Measurements from ENCODE around the gene CIRBP.

Gene CIRBP

DNA sequence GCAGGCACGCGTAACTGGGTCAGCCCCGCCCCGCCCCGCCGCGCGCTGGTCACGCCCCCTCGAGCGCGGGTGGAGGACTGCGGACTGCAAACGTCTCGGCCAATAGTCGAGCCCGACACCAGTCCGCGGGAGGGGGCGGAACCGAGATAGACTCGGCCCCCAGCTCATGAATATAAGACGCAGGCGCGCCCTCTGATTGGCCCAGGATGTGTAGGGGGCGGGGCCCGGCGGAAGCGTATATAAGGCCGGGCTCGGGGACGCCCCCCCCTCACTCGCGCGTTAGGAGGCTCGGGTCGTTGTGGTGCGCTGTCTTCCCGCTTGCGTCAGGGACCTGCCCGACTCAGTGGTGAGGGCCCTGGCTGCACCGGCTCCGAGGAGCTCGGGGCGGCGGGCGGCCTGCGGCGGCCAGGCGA is at the start of gene CIRBP:
Gene CIRBP (plus strand): TSS at position 268 of the 413 bp plus-strand sequence. CDS start 1,602 bp downstream, outside the sequence.
- peak; percentile 98 for DNase-seq

- DNase-seq, result no peak
Measured at GRCh38 chr19:1219786-1220476, 49.2 kb upstream of the CIRBP start.

DNA sequence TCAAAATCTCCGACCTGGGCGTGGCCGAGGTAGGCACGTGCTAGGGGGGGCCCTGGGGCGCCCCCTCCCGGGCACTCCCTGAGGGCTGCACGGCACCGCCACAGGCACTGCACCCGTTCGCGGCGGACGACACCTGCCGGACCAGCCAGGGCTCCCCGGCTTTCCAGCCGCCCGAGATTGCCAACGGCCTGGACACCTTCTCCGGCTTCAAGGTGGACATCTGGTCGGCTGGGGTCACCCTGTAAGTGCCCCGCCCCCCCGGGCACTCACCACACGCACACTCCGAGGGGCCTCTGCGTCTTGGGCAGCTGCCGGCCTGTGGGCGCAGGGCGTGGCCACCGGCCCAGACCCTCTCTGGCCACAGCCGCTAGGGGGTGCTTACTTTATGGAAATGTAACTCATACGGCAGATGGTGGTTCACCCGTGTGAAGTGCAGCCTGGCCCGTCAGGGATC is 48.6 kb upstream of the CIRBP start:
- no peak for DNase-seq

DNA sequence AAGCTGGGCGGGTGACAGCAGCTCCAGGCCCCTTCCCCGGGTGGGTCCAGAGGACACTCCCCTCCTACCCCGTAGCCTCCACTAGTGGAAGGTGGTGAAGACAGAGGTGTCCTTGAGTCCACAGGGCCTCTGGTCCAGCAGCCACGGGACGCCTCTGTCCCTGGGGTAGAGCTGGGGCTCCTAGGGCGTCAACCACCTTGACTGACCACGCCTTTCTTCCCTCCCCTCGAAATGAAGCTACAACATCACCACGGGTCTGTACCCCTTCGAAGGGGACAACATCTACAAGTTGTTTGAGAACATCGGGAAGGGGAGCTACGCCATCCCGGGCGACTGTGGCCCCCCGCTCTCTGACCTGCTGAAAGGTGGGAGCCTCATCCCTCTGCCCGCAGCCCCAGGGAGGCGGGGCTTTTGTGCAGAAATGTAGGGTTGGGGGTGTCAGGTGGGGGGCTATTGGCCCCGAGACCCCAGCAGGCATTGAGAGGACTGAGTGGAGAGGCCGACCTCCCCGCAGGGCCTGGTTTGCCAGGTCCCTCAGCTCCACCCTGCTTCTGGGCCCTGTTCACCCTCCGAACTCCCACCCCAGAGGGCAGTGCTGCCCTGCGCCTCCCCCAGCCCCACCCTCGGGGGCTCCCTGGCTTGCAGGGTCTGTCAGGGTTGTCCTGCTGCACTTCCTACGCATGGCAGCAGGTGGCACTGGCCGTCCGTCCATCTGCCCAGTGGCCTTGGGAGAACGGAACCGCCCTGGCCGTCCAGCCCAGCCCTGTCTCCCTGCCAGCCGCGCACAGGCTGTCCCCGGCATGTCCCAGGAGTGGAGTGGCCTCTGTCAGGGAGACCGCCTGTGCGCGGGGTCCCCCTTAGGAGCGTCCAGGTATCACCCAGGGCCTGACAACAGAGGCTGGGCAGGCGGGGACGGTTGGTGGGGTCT is 47.9 kb upstream of the CIRBP start:
- no peak for DNase-seq

DNA sequence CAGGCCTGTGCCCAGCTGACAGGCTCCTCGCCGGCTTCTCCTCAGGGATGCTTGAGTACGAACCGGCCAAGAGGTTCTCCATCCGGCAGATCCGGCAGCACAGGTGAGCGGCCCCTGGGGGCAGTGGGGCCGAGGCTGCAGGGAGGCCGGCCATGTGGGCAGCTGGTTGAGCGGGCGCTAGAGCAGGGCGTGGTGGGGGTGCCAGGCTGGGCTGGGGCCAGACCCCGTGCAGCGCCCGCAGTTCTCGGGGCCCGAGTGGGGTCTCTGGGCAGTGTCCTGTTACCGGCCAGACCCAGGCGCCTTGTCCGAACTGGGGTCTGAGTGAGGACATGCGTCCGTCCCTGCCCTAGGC is 47.3 kb upstream of the CIRBP start:
- no peak for DNase-seq

DNA sequence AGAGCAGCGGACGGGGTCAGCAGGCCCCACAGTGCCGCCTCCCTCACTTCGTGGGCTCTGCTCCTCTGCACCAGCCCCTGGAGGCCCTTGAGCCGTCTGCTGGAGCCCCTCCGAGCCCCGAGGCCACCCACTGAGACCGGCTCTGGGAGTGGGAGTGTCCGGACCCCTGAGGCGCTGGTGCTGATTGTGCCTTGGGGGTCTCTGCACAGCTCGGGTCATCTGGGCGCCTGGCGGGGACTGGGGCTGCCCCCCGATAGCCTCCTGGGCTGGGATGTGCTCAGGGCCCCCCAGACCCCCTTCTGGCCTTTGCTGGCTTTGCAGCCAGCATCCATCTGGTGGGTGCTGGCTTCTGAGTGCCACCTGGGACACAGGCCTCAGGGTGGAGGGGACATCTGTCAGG is 46.7 kb upstream of the CIRBP start:
- no peak for DNase-seq

GRCh38 chr19:1223018-1223855 is 45.9 kb upstream of the CIRBP start:
- peak; percentile 39 for DNase-seq

- no peak for DNase-seq
Measured at GRCh38 chr19:1224047-1224825, 44.9 kb upstream of the CIRBP start.

- no peak for DNase-seq
Measured at GRCh38 chr19:1224847-1225246, 44.3 kb upstream of the CIRBP start.

GRCh38 chr19:1225440-1226226 is 43.5 kb upstream of the CIRBP start:
- DNase-seq, result no peak

GRCh38 chr19:1226227-1226518 is 43.0 kb upstream of the CIRBP start:
- no peak for DNase-seq

GRCh38 chr19:1226522-1227303 is 42.4 kb upstream of the CIRBP start:
- DNase-seq, result no peak

DNA sequence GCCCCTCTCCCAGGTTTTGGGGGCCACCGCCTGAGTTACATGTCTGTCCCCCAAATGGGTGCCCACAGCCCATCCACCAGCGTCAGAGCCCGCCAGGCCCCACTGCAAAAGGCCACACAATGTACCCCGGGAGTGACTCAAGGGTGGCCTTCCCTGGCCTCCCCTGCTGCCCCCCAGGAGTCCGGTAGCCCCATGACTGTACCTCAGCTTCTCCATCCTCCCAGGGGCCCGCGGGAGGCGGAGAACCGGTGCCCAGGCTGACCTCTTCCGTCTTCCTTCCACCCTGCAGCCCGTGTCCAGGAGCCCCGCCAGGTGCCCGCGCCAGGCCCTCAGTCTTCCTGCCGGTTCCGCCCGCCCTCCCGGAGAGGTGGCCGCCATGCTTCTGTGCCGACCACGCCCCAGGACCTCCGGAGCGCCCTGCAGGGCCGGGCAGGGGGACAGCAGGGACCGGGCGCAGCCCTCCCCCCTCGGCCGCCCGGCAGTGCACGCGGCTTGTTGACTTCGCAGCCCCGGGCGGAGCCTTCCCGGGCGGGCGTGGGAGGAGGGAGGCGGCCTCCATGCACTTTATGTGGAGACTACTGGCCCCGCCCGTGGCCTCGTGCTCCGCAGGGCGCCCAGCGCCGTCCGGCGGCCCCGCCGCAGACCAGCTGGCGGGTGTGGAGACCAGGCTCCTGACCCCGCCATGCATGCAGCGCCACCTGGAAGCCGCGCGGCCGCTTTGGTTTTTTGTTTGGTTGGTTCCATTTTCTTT is 41.7 kb upstream of the CIRBP start:
- no peak for DNase-seq

GRCh38 chr19:1228161-1228957 is 40.8 kb upstream of the CIRBP start:
- DNase-seq, result no peak

- no peak for DNase-seq
Measured at GRCh38 chr19:1229056-1229923, 39.8 kb upstream of the CIRBP start.

GRCh38 chr19:1229924-1230782 is 39.0 kb upstream of the CIRBP start:
- DNase-seq, result no peak

DNA sequence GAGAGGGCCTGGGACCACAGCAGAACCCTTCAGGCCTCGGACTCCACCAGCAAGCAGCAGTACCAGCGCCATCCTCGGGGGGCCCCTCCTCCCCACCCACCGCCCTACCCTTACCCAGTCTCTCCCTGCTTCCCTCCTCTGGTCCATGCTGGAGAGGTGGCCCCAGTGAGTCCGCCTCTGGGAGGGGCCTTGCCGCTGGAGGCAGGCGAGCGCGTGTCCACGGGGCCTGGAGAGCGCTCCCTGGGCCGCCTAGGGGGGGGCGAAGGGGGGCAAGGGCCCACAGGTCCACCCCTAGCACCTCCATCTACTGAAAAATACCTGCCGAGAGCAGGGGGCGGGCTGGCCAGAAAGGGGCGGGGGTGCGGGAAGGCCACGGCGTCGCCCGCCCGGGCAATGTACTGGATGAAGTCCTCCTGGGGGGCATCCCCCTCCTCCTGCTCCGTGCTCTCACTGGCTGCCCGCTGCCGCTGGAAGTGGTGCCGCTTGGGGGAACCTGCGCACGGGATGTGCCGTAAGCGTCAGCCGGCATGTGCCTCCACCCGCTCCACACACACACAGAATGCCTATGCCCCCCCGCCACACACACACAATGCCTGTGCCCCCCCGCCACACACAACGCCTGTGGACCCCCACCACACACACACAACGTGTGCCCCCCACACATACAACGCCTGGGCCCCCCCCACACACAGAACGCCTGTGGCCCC is 38.2 kb upstream of the CIRBP start:
- no peak for DNase-seq

Data from hematopoietic multipotent progenitor cell treated with erythropoietin and hydrocortisone succinate and interleukin-3 and kit ligand, for 8 days (in vitro differentiated cells).